Activated naive CD4-positive, alpha-beta T cell treated with anti-CD3 and anti-CD28 coated beads, Interleukin-2, amount 10 ng/mL, durations not matched to agents 7 days and 5 days (primary cell): ENCODE measurements around the gene DNAH10.

Experiments used
- CTCF ChIA-PET: fragments of 350-600 bp; sonication (Branson Sonifier 250); formaldehyde crosslinking; loops from one replicate; lab custom pipeline; 2021; ENCODE audit warnings: antibody characterized with exemption; lab: Charles Lee
- DNase-seq: peaks from one replicate; pipeline ENCODE4 v3.0.0-alpha.2; 2020
- H3K27ac Mint-ChIP-seq: one replicate; pipeline ENCODE4 v1.8.0; 2021; ENCODE audit warnings: mild to moderate bottlenecking, moderate library complexity, mixed read lengths
- H3K27me3 Mint-ChIP-seq: one replicate; pipeline ENCODE4 v1.8.0; 2021; ENCODE audit warnings: mild to moderate bottlenecking, mixed read lengths
- H3K36me3 Mint-ChIP-seq: one replicate; pipeline ENCODE4 v1.8.0; 2021; ENCODE audit warnings: mixed read lengths
- H3K4me1 Mint-ChIP-seq: one replicate; pipeline ENCODE4 v1.8.0; 2021; ENCODE audit warnings: mixed read lengths
- H3K4me3 Mint-ChIP-seq: one replicate; pipeline ENCODE4 v1.8.0; 2021; ENCODE audit warnings: mild to moderate bottlenecking, moderate library complexity, mixed read lengths
- H3K9me3 Mint-ChIP-seq: one replicate; pipeline ENCODE4 v1.8.0; 2021; ENCODE audit warnings: mixed read lengths

The DNAH10 gene, protein sequence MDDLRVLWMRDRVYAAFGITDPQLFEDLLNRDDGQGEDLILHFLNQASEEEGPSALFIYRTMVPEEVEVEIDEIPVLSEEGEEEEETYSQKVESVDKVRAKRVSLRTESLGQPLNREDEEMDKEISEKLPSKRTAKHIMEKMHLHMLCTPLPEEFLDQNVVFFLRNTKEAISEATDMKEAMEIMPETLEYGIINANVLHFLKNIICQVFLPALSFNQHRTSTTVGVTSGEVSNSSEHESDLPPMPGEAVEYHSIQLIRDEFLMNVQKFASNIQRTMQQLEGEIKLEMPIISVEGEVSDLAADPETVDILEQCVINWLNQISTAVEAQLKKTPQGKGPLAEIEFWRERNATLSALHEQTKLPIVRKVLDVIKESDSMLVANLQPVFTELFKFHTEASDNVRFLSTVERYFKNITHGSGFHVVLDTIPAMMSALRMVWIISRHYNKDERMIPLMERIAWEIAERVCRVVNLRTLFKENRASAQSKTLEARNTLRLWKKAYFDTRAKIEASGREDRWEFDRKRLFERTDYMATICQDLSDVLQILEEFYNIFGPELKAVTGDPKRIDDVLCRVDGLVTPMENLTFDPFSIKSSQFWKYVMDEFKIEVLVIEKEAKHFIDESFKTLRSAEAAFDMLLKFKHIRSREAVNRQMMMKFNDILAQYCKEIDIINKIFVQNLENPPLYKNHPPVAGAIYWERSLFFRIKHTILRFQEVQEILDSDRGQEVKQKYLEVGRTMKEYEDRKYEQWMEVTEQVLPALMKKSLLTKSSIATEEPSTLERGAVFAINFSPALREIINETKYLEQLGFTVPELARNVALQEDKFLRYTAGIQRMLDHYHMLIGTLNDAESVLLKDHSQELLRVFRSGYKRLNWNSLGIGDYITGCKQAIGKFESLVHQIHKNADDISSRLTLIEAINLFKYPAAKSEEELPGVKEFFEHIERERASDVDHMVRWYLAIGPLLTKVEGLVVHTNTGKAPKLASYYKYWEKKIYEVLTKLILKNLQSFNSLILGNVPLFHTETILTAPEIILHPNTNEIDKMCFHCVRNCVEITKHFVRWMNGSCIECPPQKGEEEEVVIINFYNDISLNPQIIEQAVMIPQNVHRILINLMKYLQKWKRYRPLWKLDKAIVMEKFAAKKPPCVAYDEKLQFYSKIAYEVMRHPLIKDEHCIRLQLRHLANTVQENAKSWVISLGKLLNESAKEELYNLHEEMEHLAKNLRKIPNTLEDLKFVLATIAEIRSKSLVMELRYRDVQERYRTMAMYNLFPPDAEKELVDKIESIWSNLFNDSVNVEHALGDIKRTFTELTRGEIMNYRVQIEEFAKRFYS (N-terminal part only)

DNA sequence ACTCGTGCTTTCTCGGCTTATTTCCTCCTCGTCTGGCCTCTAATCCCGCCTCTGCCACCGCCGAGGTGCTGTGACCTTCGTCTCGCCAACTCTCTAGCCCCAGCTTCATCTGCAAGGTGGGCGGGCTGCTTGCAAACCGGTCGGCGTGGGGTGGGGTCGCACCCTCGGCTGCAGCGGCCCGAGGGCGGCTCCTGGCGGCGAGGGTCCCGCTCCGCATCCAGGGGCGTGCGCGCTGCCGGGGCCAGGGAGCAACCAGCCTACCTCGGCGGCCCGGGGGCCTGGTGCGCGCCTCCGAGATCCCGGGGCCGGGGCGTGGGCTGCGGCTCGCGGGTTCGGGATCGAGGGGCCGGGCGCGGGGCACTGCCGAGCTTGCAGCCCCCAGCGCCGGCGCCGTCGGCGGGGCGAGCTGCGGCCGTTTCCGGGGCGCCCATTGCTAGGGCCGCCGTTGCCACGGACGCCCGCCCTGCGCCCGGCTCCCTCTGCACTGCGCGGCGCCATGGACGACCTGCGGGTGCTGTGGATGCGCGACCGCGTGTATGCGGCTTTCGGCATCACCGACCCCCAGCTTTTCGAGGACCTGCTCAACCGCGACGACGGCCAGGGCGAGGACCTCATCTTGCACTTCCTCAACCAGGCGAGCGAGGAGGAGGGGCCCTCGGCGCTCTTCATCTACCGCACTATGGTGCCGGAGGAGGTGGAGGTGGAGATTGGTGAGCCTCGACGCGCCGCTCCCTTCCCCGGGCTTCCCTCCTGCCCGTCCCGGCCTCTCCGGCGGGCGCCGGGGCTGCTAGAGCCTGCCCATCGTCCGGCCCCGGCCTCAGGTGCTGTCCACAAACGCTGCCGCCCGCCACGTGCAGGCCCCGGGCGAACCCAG lies at the start of gene DNAH10:
Gene DNAH10 (plus strand): TSS at position 461 of the 874 bp plus-strand sequence. CDS start 36 bp downstream, at position 497.
- Mint-ChIP-seq H3K27ac (no peak within 1 kb of the TSS), H3K4me1 (peaks cover 4% of the 10 kb centered on the region), H3K4me3 (peak within 1 kb of the TSS; percentile 75), H3K27me3 (peaks cover 29% of the 10 kb centered on the region), H3K9me3 (no peaks in the 10 kb centered on the region), H3K36me3 (peaks cover 5% of the 10 kb centered on the region)
- CTCF ChIA-PET, result interaction anchor here (1.0 kb wide), 1 partner anchor 179 kb away, joined by 3 read pairs; no protein-coding TSS in a partner anchor
- peak; percentile 61 for DNase-seq

- no peaks in the 10 kb centered on the region for H3K9me3 Mint-ChIP-seq
- peaks cover 7% of the 10 kb centered on the region for H3K27me3 Mint-ChIP-seq
- no peak for DNase-seq
- peak overlapping the region; percentile 65 for H3K27ac Mint-ChIP-seq
- H3K4me1 Mint-ChIP-seq, result peaks cover 41% of the 10 kb centered on the region
- peak overlapping the region; percentile 78 for H3K4me3 Mint-ChIP-seq
- peaks cover 2% of the 10 kb centered on the region for H3K36me3 Mint-ChIP-seq
- CTCF ChIA-PET, result interaction anchor here (1.2 kb wide), 2 partner anchors 10 to 56 kb away, joined by 3 to 5 read pairs; no protein-coding TSS in a partner anchor
These were observed 49.3 kb upstream of the DNAH10 start for GRCh38 chr12:123712780-123713319.

DNA sequence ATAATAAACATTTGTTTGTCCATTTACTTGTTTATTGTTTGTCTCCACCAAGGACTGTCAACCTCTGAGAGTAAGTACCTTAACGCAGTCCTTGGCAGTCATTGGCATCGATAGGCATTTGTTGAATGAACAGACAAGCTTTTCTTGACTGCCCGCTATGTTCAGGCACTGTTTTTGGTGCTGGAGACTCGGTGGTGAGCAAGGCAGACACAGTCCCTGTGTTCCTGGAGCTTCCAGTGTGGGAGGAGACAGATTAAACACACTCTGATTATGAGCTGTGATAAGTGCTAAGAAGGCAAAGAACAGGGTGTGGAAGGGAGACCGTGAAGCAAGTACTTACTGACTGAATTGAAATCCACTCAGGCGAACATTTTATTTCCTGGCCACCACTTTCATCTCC lies 48.7 kb upstream of the DNAH10 start:
- Mint-ChIP-seq H3K27ac (peak overlapping the region; percentile 65), H3K9me3 (no peaks in the 10 kb centered on the region), H3K27me3 (peaks cover 7% of the 10 kb centered on the region), H3K36me3 (peaks cover 2% of the 10 kb centered on the region), H3K4me3 (peak overlapping the region; percentile 78), H3K4me1 (peaks cover 41% of the 10 kb centered on the region)
- CTCF ChIA-PET, result interaction anchor here (1.2 kb wide), 2 partner anchors 9 to 57 kb away, joined by 3 to 5 read pairs; no protein-coding TSS in a partner anchor
- DNase-seq, result no peak

DNA sequence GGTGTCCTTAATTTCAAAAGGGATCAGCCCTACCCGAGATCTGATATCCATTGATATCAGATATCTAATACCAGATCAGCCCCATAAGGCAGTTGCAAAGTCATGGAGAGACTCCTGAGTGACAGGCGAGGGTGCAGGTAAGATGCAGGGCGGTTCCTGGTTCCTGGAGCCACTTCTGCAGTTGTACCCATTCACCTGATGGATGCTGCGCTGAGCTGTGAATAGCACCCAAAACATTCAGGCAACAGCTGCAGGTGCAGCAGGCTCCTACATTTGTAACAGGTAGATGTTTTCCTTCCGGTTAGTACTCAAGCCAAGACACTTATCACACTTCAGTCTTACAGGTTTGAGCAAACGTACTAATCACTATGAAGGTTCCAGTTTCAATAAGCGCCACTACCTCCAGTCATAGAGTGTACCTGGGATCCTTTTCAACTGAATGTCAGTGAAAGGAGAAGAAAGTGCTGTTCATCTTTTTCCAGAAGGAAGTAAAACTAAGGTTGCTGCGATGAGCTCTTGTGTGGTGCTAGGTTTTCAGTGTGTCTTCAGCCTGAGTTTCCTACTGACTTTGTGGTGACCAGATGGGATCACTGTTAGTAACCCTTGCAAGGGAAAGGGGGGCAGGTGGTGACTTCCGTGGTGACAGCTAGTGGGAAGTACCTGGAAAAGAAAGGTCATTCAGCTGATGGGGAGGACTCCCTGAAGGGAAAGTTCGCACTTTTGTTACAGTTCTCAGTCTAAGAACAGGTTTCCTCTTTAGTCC lies 48.1 kb upstream of the DNAH10 start:
- CTCF ChIA-PET, result interaction anchor here (1.2 to 1.5 kb wide), 3 partner anchors 9 to 112 kb away, joined by 3 to 5 read pairs (median 4); partner anchors contain the start of gene DDX55
- DNase-seq, result peak; percentile 24
- peak overlapping the region; percentile 78 for H3K4me3 Mint-ChIP-seq
- no peaks in the 10 kb centered on the region for H3K9me3 Mint-ChIP-seq
- peak overlapping the region; percentile 65 for H3K27ac Mint-ChIP-seq
- H3K4me1 Mint-ChIP-seq, result peaks cover 41% of the 10 kb centered on the region
- H3K36me3 Mint-ChIP-seq, result peaks cover 2% of the 10 kb centered on the region
- H3K27me3 Mint-ChIP-seq, result peaks cover 7% of the 10 kb centered on the region

- H3K27me3 Mint-ChIP-seq, result peaks cover 7% of the 10 kb centered on the region
- H3K9me3 Mint-ChIP-seq, result no peaks in the 10 kb centered on the region
- H3K36me3 Mint-ChIP-seq, result peaks cover 9% of the 10 kb centered on the region
- no peak overlapping the region for H3K4me3 Mint-ChIP-seq
- H3K27ac Mint-ChIP-seq, result peak overlapping the region; percentile 74
- CTCF ChIA-PET, result interaction anchor here (1.5 kb wide), 1 partner anchor 113 kb away, joined by 4 read pairs; the partner anchor contains the start of gene DDX55
- peaks cover 42% of the 10 kb centered on the region for H3K4me1 Mint-ChIP-seq
- no peak for DNase-seq
These were observed 46.9 kb upstream of the DNAH10 start for GRCh38 chr12:123715195-123715594.

GRCh38 chr12:123717350-123717749 lies 44.8 kb upstream of the DNAH10 start:
- H3K4me1 Mint-ChIP-seq, result peaks cover 34% of the 10 kb centered on the region
- H3K27ac Mint-ChIP-seq, result peak overlapping the region; percentile 59
- no peaks in the 10 kb centered on the region for H3K27me3 Mint-ChIP-seq
- H3K9me3 Mint-ChIP-seq, result no peaks in the 10 kb centered on the region
- no peak for DNase-seq
- no peak overlapping the region for H3K4me3 Mint-ChIP-seq
- peaks cover 12% of the 10 kb centered on the region for H3K36me3 Mint-ChIP-seq
- CTCF ChIA-PET, result no interaction called here

- CTCF ChIA-PET, result no interaction called here
- H3K4me3 Mint-ChIP-seq, result no peak overlapping the region
- peaks cover 19% of the 10 kb centered on the region for H3K36me3 Mint-ChIP-seq
- DNase-seq, result no peak
- H3K4me1 Mint-ChIP-seq, result peaks cover 24% of the 10 kb centered on the region
- H3K27me3 Mint-ChIP-seq, result no peaks in the 10 kb centered on the region
- H3K9me3 Mint-ChIP-seq, result no peaks in the 10 kb centered on the region
- H3K27ac Mint-ChIP-seq, result no peak overlapping the region
These were observed 41.8 kb upstream of the DNAH10 start for GRCh38 chr12:123720141-123720814.

GRCh38 chr12:123721245-123721644 lies 40.9 kb upstream of the DNAH10 start:
- Mint-ChIP-seq H3K4me3 (no peak overlapping the region), H3K9me3 (no peaks in the 10 kb centered on the region), H3K36me3 (peaks cover 23% of the 10 kb centered on the region), H3K4me1 (peaks cover 21% of the 10 kb centered on the region), H3K27me3 (no peaks in the 10 kb centered on the region), H3K27ac (no peak overlapping the region)
- CTCF ChIA-PET, result no interaction called here
- no peak for DNase-seq

DNA sequence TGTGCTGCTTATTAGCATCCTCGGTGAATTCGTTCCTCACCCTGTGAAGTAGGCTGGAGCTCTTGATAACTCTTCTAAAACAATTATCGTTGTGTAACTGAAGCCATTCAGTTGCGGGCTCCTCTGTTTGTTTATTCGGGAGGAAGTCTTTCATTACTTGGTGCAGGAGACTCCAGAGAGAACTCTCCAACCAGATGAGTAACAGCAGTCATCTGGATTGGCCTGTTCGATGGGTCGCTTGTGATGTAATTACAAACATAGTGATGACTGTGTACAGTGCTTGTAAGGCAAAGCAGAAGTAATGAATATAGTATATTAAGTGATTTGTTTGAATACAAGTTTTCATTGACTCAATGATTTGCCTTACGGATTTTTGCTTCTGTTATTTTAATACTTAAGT lies 39.1 kb upstream of the DNAH10 start:
- CTCF ChIA-PET, result interaction anchor here (1.6 kb wide), 1 partner anchor 10 kb away, joined by 5 read pairs; no protein-coding TSS in a partner anchor
- DNase-seq, result no peak
- H3K4me1 Mint-ChIP-seq, result peaks cover 20% of the 10 kb centered on the region
- H3K36me3 Mint-ChIP-seq, result peaks cover 31% of the 10 kb centered on the region
- no peaks in the 10 kb centered on the region for H3K27me3 Mint-ChIP-seq
- no peaks in the 10 kb centered on the region for H3K9me3 Mint-ChIP-seq
- H3K27ac Mint-ChIP-seq, result no peak overlapping the region
- H3K4me3 Mint-ChIP-seq, result no peak overlapping the region

- no peak for DNase-seq
- peaks cover 36% of the 10 kb centered on the region for H3K36me3 Mint-ChIP-seq
- H3K27me3 Mint-ChIP-seq, result no peaks in the 10 kb centered on the region
- CTCF ChIA-PET, result no interaction called here
- H3K4me3 Mint-ChIP-seq, result no peak overlapping the region
- peaks cover 20% of the 10 kb centered on the region for H3K4me1 Mint-ChIP-seq
- H3K27ac Mint-ChIP-seq, result peak overlapping the region; percentile 24
- no peaks in the 10 kb centered on the region for H3K9me3 Mint-ChIP-seq
These were observed 38.3 kb upstream of the DNAH10 start for GRCh38 chr12:123723765-123724164.

GRCh38 chr12:123726244-123726643 lies 35.9 kb upstream of the DNAH10 start:
- Mint-ChIP-seq H3K27ac (no peak overlapping the region), H3K27me3 (no peaks in the 10 kb centered on the region), H3K4me1 (peaks cover 15% of the 10 kb centered on the region), H3K4me3 (no peak overlapping the region), H3K36me3 (peaks cover 40% of the 10 kb centered on the region), H3K9me3 (no peaks in the 10 kb centered on the region)
- DNase-seq, result no peak
- CTCF ChIA-PET, result interaction anchor here (1.3 kb wide), 1 partner anchor 18 kb away, joined by 5 read pairs; no protein-coding TSS in a partner anchor
